ENCODE measurements around the gene TPP1.
A peak's percentile ranks its signal among the peaks of the same experiment; 100 is the strongest.

The TPP1 gene

GRCh38 chr11:6619004-6619745 is at the start of gene TPP1:
TSS of gene TPP1 (minus strand) at chr11:6619422. CDS start at chr11:6619400, 22 bp downstream.
- no peak for TF ChIP-seq CTCF (IDR thresholded peaks at IDR 0.05; ENCODE audit: unreplicated experiment in 3 of 3)
- no peaks in the 10 kb centered on the region for H3K9me3 Mint-ChIP-seq
- peaks cover 12% of the 10 kb centered on the region for H3K36me3 Mint-ChIP-seq (ENCODE audit: low read depth)
- no peaks in the 10 kb centered on the region for H3K27me3 Mint-ChIP-seq (ENCODE audit: low read depth)
- H3K4me1 Mint-ChIP-seq, result no peaks in the 10 kb centered on the region
- H3K4me3 Mint-ChIP-seq, result no peak within 1 kb of the TSS
- no peak within 1 kb of the TSS for H3K27ac Mint-ChIP-seq

- Mint-ChIP-seq H3K9me3 (no peaks in the 10 kb centered on the region), H3K4me3 (no peak overlapping the region), H3K4me1 (peaks cover 16% of the 10 kb centered on the region), H3K27ac (no peak overlapping the region), H3K27me3 (ENCODE audit: low read depth) (peaks cover 4% of the 10 kb centered on the region), H3K36me3 (ENCODE audit: low read depth) (no peaks in the 10 kb centered on the region)
- TF ChIP-seq CTCF (IDR thresholded peaks at IDR 0.05; ENCODE audit: unreplicated experiment in 3 of 3), result peak; percentile 37 to 43 (median 38)
Observed at GRCh38 chr11:6667733-6668374, 48.6 kb upstream of the TPP1 start.

GRCh38 chr11:6666302-6667183 is 47.3 kb upstream of the TPP1 start:
- no peak for TF ChIP-seq CTCF (IDR thresholded peaks at IDR 0.05; ENCODE audit: unreplicated experiment in 3 of 3)
- peaks cover 17% of the 10 kb centered on the region for H3K4me1 Mint-ChIP-seq
- no peaks in the 10 kb centered on the region for H3K9me3 Mint-ChIP-seq
- no peak overlapping the region for H3K27ac Mint-ChIP-seq
- H3K36me3 Mint-ChIP-seq (ENCODE audit: low read depth), result no peaks in the 10 kb centered on the region
- H3K27me3 Mint-ChIP-seq (ENCODE audit: low read depth), result peaks cover 4% of the 10 kb centered on the region
- no peak overlapping the region for H3K4me3 Mint-ChIP-seq

GRCh38 chr11:6664551-6664950 is 45.3 kb upstream of the TPP1 start:
- H3K36me3 Mint-ChIP-seq (ENCODE audit: low read depth), result no peaks in the 10 kb centered on the region

More at GRCh38 chr11:6664551-6664950, 45.3 kb upstream of the TPP1 start:
- Mint-ChIP-seq H3K9me3 (no peaks in the 10 kb centered on the region), H3K4me1 (peaks cover 17% of the 10 kb centered on the region), H3K4me3 (no peak overlapping the region), H3K27me3 (ENCODE audit: low read depth) (peaks cover 4% of the 10 kb centered on the region), H3K27ac (peak overlapping the region in 1 of 3 experiments; percentile 58)
- no peak for TF ChIP-seq CTCF (IDR thresholded peaks at IDR 0.05; ENCODE audit: unreplicated experiment in 3 of 3)
